Muscle layer of colon (tissue), 2 donors: ENCODE data around the gene KCNIP3.

Source experiments
- H3K27ac ChIP-seq: one replicate; pipeline ENCODE4 v1.7.0; 2013; ENCODE audit warnings: low read depth, mild to moderate bottlenecking, low read length, moderate library complexity
- H3K27me3 ChIP-seq, 2 donors: one replicate each; pipeline ENCODE4 v1.7.0; 2013; ENCODE audit warnings: low read length in 2 of 2, mild to moderate bottlenecking in 2 of 2; ENCODE audit not compliant: insufficient read depth in 2 of 2, control insufficient read depth in 1 of 2
- H3K36me3 ChIP-seq: one replicate; pipeline ENCODE4 v1.7.0; 2013; ENCODE audit warnings: mild to moderate bottlenecking, low read length; ENCODE audit not compliant: insufficient read depth
- H3K4me1 ChIP-seq: one replicate; pipeline ENCODE4 v1.7.0; 2013; ENCODE audit warnings: mild to moderate bottlenecking, low read length; ENCODE audit not compliant: insufficient read depth
- H3K4me3 ChIP-seq, 2 donors: one replicate each; pipeline ENCODE4 v1.7.0; 2013; ENCODE audit warnings: low read length in 2 of 2, low read depth in 1 of 2, mild to moderate bottlenecking in 1 of 2, moderate library complexity in 1 of 2
- H3K9ac ChIP-seq: one replicate; pipeline ENCODE4 v1.7.0; 2013; ENCODE audit warnings: low read length
- H3K9me3 ChIP-seq: one replicate; pipeline ENCODE4 v1.7.0; 2013; ENCODE audit warnings: mild to moderate bottlenecking, low read length
- donor health status: abdominal sarcoma.
- donor health status: Adenocarcinoma of cecum.

Gene KCNIP3

DNA sequence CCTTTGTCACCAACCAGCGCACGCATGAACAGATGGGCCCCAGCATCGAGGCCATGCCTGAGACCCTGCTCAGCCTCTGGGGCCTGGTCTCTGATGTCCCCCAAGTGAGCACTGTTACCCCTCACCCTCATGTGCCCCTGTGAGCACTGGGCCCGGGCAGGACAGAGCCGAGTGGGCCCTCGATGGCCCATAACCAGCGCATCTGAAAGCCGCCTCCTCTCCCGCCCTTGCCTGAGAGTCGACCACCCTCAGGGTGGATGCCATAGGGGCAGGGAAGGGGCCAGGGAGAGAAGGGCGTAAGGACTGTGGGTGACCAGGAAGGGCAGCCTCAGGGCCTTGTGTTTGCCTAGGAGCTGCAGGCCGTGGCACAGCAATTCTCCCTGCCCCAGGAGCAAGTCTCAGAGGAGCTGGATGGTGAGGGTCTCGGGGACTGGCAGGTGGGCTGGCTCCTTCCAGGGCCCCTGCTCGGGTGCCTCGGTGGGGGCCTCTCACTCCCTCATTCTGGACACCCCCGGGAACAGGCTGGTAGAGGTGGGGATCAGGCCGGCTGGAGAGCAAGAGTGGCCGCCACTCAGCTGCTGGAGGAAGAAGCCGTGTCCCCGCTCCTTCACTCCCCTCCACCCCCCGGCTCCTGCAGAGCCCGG is 20.8 kb upstream of the KCNIP3 start:
- Histone ChIP-seq H3K27ac (no peak overlapping the region), H3K9me3 (no peaks in the 10 kb centered on the region), H3K4me3 (no peak overlapping the region), H3K27me3 (no peaks in the 10 kb centered on the region), H3K4me1 (no peaks in the 10 kb centered on the region), H3K36me3 (no peaks in the 10 kb centered on the region), H3K9ac (no peak overlapping the region)

DNA sequence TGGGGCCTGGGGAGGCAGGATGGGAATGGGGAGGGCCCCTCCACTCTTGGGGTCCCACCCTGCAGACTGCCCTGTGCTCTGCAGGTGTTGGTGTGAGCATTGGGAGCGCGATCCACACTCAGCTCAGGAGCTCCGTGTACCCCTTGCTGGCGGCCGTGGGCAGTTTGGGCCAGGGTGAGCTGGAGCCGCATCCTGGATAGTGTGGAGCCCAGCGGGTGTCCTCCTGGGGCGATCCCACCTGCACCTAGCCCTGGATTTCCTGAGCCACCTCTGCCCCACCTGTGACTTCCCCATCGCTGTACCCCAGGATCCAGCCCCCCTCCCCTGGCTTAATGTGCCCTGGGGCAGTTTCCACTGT is 20.3 kb upstream of the KCNIP3 start:
- no peaks in the 10 kb centered on the region for H3K9me3 ChIP-seq

DNA sequence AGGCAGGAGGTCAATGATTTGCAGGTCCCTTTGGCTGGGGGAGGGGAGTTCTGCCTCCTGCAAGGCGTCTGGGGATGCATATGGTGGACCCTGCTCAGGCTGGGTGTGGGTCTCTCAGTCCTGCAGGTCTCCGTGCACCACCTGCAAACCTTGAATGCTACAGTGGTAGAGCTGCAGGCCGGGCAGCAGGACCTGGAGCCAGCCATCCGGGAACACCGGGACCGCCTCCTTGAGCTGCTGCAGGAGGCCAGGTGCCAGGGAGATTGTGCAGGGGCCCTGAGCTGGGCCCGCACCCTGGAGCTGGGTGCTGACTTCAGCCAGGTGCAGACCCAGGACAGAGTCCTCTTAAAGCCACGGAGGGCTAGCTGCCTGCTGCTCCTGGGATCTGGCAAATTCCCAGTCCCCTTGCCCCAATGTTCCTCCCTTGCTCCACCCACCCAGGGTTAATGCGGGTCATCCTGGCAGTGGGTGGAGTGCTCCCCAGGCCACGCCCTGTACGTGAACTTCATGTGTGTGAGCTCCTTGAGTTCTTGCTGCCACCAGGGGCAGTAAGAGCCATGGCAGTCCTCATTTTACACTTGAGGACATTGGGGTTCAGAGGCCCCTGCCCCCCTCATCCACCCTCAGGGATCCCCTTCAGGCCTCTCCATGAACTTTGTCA is 19.8 kb upstream of the KCNIP3 start:
- Histone ChIP-seq H3K4me3 (no peak overlapping the region), H3K27me3 (no peaks in the 10 kb centered on the region), H3K27ac (no peak overlapping the region), H3K36me3 (no peaks in the 10 kb centered on the region), H3K4me1 (no peaks in the 10 kb centered on the region), H3K9me3 (no peaks in the 10 kb centered on the region), H3K9ac (no peak overlapping the region)

More for the DNA sequence above, 20.3 kb upstream of the KCNIP3 start:
- H3K27me3 ChIP-seq, result no peaks in the 10 kb centered on the region
- H3K9ac ChIP-seq, result no peak overlapping the region
- no peaks in the 10 kb centered on the region for H3K36me3 ChIP-seq
- no peak overlapping the region for H3K27ac ChIP-seq
- H3K4me3 ChIP-seq, result no peak overlapping the region
- no peaks in the 10 kb centered on the region for H3K4me1 ChIP-seq

DNA sequence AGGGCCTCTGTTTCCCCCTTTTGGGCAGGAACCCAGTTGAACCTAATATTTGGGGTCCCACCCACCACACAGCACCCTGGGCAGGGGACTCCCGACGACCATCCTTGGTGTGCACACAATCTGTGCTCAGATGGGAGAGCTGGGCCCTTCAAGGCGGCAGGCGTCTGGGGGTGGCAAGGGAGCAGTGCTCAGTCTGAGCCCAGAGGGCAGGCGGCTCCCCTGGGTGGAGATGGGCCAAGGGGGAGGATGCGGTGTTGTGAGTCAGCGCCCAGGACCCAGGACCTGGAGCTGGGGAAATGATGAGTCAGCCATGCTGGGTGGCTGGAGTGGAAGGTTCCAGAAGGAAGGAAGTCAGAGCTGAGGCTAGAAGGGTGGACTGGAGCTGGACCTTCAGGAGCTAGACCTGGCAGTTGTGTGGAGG is 19.1 kb upstream of the KCNIP3 start:
- H3K27ac ChIP-seq, result no peak overlapping the region
- H3K9me3 ChIP-seq, result no peaks in the 10 kb centered on the region
- H3K4me1 ChIP-seq, result no peaks in the 10 kb centered on the region
- H3K4me3 ChIP-seq, result no peak overlapping the region
- no peaks in the 10 kb centered on the region for H3K36me3 ChIP-seq
- no peaks in the 10 kb centered on the region for H3K27me3 ChIP-seq
- H3K9ac ChIP-seq, result no peak overlapping the region

DNA sequence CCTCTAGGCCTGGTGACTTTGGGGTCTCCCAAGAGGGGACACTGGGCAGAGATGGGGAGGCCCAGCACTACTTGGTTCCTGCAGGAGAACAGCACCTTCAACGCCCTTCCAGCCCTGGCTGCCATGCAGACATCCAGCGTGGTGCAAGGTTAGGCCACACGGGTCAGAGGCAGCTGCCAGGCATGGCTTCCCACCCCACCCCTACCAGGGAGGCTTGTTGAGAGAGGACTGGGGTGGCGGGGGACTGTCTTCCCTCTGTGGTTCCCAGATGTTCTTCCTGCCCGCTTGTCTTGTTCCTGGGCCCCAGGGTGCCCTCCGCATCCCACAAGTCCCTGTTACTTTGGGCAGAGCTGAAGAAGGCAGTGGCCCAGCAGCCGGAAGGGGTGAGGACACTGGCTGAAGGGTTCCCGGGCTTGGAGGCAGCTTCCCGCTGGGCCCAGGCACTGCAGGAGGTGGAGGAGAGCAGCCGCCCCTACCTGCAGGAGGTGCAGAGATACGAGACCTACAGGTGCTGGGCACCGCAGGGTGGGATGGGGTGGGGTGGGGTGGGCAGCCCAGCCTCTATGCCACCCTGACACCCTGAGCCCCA is 18.4 kb upstream of the KCNIP3 start:
- no peak overlapping the region for H3K9ac ChIP-seq
- H3K36me3 ChIP-seq, result no peaks in the 10 kb centered on the region
- H3K9me3 ChIP-seq, result no peaks in the 10 kb centered on the region
- H3K4me1 ChIP-seq, result no peaks in the 10 kb centered on the region
- no peak overlapping the region for H3K27ac ChIP-seq
- no peak overlapping the region for H3K4me3 ChIP-seq
- H3K27me3 ChIP-seq, result no peaks in the 10 kb centered on the region

DNA sequence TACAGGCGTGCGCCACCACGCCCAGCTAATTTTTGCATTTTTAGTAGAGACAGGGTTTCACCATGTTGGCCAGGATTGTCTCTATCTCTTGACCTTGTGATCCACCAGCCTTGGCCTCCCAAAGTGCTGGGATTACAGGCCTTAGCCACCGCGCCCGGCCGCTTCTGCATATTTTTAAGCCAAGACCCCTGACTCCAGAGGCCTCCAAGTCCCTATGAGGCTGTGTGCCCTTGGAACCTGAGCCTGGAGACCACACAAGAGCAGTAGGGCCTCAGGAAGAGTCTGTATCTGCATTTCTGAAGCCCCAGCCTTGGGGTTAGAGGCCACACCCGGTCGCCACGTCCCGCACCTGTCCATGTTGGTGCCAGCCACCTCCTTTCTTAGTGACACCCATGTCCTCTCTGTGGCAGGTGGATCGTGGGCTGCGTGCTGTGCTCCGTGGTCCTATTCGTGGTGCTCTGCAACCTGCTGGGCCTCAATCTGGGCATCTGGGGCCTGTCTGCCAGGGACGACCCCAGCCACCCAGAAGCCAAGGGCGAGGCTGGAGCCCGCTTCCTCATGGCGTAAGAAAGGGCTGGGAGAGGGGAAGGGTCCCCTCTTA is 17.6 kb upstream of the KCNIP3 start:
- no peaks in the 10 kb centered on the region for H3K9me3 ChIP-seq
- H3K4me1 ChIP-seq, result no peaks in the 10 kb centered on the region
- no peaks in the 10 kb centered on the region for H3K36me3 ChIP-seq

GRCh38 chr2:95281071-95281470 is 16.1 kb upstream of the KCNIP3 start:
- Histone ChIP-seq H3K27ac (no peak overlapping the region), H3K27me3 (no peaks in the 10 kb centered on the region), H3K36me3 (no peaks in the 10 kb centered on the region), H3K9me3 (no peaks in the 10 kb centered on the region), H3K4me1 (no peaks in the 10 kb centered on the region), H3K9ac (no peak overlapping the region), H3K4me3 (no peak overlapping the region)

More for the DNA sequence above, 17.6 kb upstream of the KCNIP3 start:
- Histone ChIP-seq H3K9ac (no peak overlapping the region), H3K4me3 (no peak overlapping the region), H3K27ac (no peak overlapping the region), H3K27me3 (no peaks in the 10 kb centered on the region)

GRCh38 chr2:95281786-95282185 is 15.4 kb upstream of the KCNIP3 start:
- Histone ChIP-seq H3K4me1 (no peaks in the 10 kb centered on the region), H3K9me3 (no peaks in the 10 kb centered on the region), H3K27me3 (no peaks in the 10 kb centered on the region), H3K36me3 (no peaks in the 10 kb centered on the region), H3K9ac (no peak overlapping the region), H3K27ac (no peak overlapping the region), H3K4me3 (no peak overlapping the region)

GRCh38 chr2:95282458-95282857 is 14.7 kb upstream of the KCNIP3 start:
- Histone ChIP-seq H3K4me3 (no peak overlapping the region), H3K9ac (no peak overlapping the region), H3K27me3 (no peaks in the 10 kb centered on the region), H3K27ac (no peak overlapping the region), H3K9me3 (no peaks in the 10 kb centered on the region), H3K4me1 (no peaks in the 10 kb centered on the region), H3K36me3 (no peaks in the 10 kb centered on the region)

DNA sequence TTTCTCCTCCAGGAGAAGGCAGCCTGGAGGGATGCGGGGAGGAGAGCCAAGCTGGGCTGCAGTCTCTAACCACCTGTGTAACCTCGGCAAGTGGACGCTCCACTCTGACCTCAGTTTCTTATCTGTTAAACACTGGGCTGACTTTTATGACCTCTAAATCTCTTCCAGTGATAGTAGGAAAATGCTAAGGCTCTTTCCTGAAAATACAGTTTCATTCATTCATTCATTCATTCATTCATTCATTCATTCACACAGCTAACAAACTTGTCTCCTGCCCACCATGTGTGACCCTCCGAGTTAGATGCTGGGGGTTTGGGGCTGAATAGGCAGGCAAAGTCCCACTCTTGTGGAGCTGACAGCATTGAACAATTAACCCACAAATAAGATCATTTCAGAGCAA is 13.6 kb upstream of the KCNIP3 start:
- Histone ChIP-seq H3K27me3 (no peaks in the 10 kb centered on the region), H3K9me3 (no peaks in the 10 kb centered on the region), H3K36me3 (no peaks in the 10 kb centered on the region), H3K27ac (no peak overlapping the region), H3K4me3 (no peak overlapping the region), H3K9ac (no peak overlapping the region), H3K4me1 (no peaks in the 10 kb centered on the region)

GRCh38 chr2:95284886-95285541 is 12.1 kb upstream of the KCNIP3 start:
- Histone ChIP-seq H3K9ac (no peak overlapping the region), H3K27ac (no peak overlapping the region), H3K36me3 (no peaks in the 10 kb centered on the region), H3K9me3 (no peaks in the 10 kb centered on the region), H3K27me3 (no peaks in the 10 kb centered on the region), H3K4me1 (no peaks in the 10 kb centered on the region), H3K4me3 (no peak overlapping the region)
